ENCODE measurements around the gene UBE2I. TPM values are rescaled to one million over a fixed set of nuclear protein-coding genes. Genes with fewer than 3 reads are reported as not detected.

Gene UBE2I
- total RNA-seq, 2 experiments from 2014 or later: 122 to 323 TPM

DNA sequence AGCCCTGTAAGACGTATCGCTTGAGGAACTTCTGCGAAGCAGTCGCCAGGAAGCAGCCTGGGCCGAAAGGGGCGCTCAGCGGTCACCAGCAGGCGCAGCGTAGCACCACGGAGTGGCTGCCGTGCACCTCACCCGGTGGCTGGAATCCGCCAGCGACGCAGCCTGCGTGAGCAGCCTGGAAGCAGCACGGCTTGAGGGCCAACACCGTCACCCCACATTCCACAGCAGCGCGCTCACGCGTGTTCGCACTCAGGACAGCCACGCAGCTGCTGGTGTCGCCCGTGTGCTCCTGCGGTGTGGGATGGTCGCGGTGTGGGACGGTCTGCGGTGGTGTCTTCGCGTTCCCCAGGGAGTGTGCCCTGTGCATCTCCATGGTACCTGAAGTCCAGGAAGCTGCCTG is 9.6 kb downstream of the UBE2I start:
- POLR2A ChIA-PET: no interaction called here
- DNase-seq (ENCODE audit: low spot score): no peak
- Histone ChIP-seq H3K9me2 (ENCODE audit: insufficient read depth, low read length) (no peaks in the 10 kb centered on the region), H3K9me3 (ENCODE audit: low read length) (no peaks in the 10 kb centered on the region), H3K79me2 (ENCODE audit: insufficient read depth, low read depth, low read length) (peaks cover 21% of the 10 kb centered on the region), H3K36me3 (ENCODE audit: insufficient read depth, low read length) (peaks cover 98% of the 10 kb centered on the region), H3K4me1 (ENCODE audit: insufficient read depth, low read length, poor library complexity, severe bottlenecking) (no peaks in the 10 kb centered on the region), H3K4me3 (ENCODE audit: low read depth, low read length, poor library complexity, severe bottlenecking) (no peak overlapping the region), H3K4me2 (ENCODE audit: low read length) (no peak overlapping the region), H2AFZ (ENCODE audit: low read length) (no peak overlapping the region), H3K27ac (ENCODE audit: low read depth, low read length, poor library complexity, severe bottlenecking) (no peak overlapping the region), H4K20me1 (ENCODE audit: insufficient read depth, low read length) (no peaks in the 10 kb centered on the region; the same call in 1 of the 2 replicates)
- BruUV-seq (replicated peaks): no TSS peak
- no peak for TF ChIP-seq EZH2phosphoT487 (IDR thresholded peaks at IDR 0.05; ENCODE audit: borderline replicate concordance, low read depth, low read length)
- TF ChIP-seq, protein P1, sequence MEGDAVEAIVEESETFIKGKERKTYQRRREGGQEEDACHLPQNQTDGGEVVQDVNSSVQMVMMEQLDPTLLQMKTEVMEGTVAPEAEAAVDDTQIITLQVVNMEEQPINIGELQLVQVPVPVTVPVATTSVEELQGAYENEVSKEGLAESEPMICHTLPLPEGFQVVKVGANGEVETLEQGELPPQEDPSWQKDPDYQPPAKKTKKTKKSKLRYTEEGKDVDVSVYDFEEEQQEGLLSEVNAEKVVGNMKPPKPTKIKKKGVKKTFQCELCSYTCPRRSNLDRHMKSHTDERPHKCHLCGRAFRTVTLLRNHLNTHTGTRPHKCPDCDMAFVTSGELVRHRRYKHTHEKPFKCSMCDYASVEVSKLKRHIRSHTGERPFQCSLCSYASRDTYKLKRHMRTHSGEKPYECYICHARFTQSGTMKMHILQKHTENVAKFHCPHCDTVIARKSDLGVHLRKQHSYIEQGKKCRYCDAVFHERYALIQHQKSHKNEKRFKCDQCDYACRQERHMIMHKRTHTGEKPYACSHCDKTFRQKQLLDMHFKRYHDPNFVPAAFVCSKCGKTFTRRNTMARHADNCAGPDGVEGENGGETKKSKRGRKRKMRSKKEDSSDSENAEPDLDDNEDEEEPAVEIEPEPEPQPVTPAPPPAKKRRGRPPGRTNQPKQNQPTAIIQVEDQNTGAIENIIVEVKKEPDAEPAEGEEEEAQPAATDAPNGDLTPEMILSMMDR (conservative IDR thresholded peaks at IDR 0.05; ENCODE audit: low read length): no peak
- CTCF ChIA-PET (ENCODE audit: unreplicated experiment): no interaction called here
- intact Hi-C loops (cut with micrococcal nuclease; ENCODE audit: unreplicated experiment): no loop called here

DNA sequence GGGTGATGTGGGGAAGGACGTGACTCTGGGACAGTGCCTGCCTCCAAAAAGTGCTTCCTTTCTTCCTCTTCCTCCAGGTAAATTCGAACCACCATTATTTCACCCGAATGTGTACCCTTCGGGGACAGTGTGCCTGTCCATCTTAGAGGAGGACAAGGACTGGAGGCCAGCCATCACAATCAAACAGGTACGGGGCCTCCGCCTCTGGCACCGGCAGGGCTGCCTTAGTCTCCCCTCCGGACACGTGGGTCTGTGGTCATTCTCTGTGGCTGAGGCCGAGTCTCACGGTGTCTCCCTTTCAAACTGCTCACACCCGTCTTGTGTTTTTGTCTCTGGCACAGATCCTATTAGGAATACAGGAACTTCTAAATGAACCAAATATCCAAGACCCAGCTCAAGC is 10.7 kb downstream of the UBE2I start:
- CTCF ChIA-PET (ENCODE audit: unreplicated experiment): no interaction called here
- DNase-seq (ENCODE audit: low spot score): no peak
- BruUV-seq (replicated peaks): no TSS peak
- no peaks in the 10 kb centered on the region for H3K9me2 ChIP-seq (ENCODE audit: insufficient read depth, low read length)
- H3K4me2 ChIP-seq (ENCODE audit: low read length): no peak overlapping the region
- H3K9me3 ChIP-seq (ENCODE audit: low read length): no peaks in the 10 kb centered on the region
- POLR2A ChIA-PET: no interaction called here
- no peaks in the 10 kb centered on the region for H3K4me1 ChIP-seq (ENCODE audit: insufficient read depth, low read length, poor library complexity, severe bottlenecking)
- H3K4me3 ChIP-seq (ENCODE audit: low read depth, low read length, poor library complexity, severe bottlenecking): no peak overlapping the region
- H4K20me1 ChIP-seq (ENCODE audit: insufficient read depth, low read length): no peaks in the 10 kb centered on the region; the same call in 1 of the 2 replicates
- peaks cover 11% of the 10 kb centered on the region; the same call in 1 of the 2 replicates for H3K79me2 ChIP-seq (ENCODE audit: insufficient read depth, low read depth, low read length)
- TF ChIP-seq, protein P1 (conservative IDR thresholded peaks at IDR 0.05; ENCODE audit: low read length): no peak
- no peak for TF ChIP-seq EZH2phosphoT487 (IDR thresholded peaks at IDR 0.05; ENCODE audit: borderline replicate concordance, low read depth, low read length)
- H2AFZ ChIP-seq (ENCODE audit: low read length): no peak overlapping the region
- intact Hi-C loops (cut with micrococcal nuclease; ENCODE audit: unreplicated experiment): no loop called here
- H3K36me3 ChIP-seq (ENCODE audit: insufficient read depth, low read length): peaks cover 97% of the 10 kb centered on the region
- no peak overlapping the region for H3K27ac ChIP-seq (ENCODE audit: low read depth, low read length, poor library complexity, severe bottlenecking)

DNA sequence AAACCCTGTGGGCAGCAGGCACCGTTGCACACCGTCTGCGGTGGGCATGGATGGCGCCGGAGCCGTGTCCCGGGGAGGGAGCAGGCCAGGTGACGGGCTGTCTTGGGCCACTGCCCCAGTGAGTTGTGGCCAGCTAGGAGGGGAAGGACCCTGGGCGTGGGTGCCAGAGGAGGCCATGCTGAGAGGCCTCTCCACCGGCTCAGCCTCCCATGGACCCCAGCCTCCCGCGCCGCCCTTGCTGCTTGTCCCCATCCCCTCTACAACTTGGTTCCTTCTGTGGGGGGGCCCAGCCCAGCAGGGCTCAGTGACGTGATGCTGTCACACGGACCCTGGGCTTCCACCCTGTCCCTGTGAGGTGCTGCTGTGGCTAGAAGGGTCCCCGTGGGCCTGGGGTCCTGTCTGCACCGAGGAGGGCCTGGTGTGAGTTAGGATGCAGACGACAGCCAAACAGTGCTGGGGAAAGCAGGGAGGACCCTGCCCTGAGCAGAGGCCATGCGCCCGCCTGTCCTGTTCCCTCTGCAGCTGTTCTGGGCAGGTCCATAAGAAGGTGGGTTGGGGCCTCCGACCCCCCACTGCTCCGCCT is 11.3 kb downstream of the UBE2I start:
- Histone ChIP-seq H3K4me1 (ENCODE audit: insufficient read depth, low read length, poor library complexity, severe bottlenecking) (no peaks in the 10 kb centered on the region), H3K9me2 (ENCODE audit: insufficient read depth, low read length) (no peaks in the 10 kb centered on the region), H4K20me1 (ENCODE audit: insufficient read depth, low read length) (no peaks in the 10 kb centered on the region; the same call in 1 of the 2 replicates), H3K4me2 (ENCODE audit: low read length) (no peak overlapping the region), H3K27ac (ENCODE audit: low read depth, low read length, poor library complexity, severe bottlenecking) (no peak overlapping the region), H3K9me3 (ENCODE audit: low read length) (no peaks in the 10 kb centered on the region), H3K4me3 (ENCODE audit: low read depth, low read length, poor library complexity, severe bottlenecking) (no peak overlapping the region), H3K36me3 (ENCODE audit: insufficient read depth, low read length) (peaks cover 97% of the 10 kb centered on the region), H2AFZ (ENCODE audit: low read length) (no peak overlapping the region), H3K79me2 (ENCODE audit: insufficient read depth, low read depth, low read length) (peaks cover 11% of the 10 kb centered on the region; the same call in 1 of the 2 replicates)
- BruUV-seq (replicated peaks): no TSS peak
- CTCF ChIA-PET (ENCODE audit: unreplicated experiment): no interaction called here
- POLR2A ChIA-PET: interaction anchor here (0.7 kb wide), 1 partner anchor 14 kb away, joined by 4 read pairs; no protein-coding TSS in a partner anchor
- TF ChIP-seq, protein P1 (conservative IDR thresholded peaks at IDR 0.05; ENCODE audit: low read length): no peak
- no peak for TF ChIP-seq EZH2phosphoT487 (IDR thresholded peaks at IDR 0.05; ENCODE audit: borderline replicate concordance, low read depth, low read length)
- no peak for DNase-seq (ENCODE audit: low spot score)
- intact Hi-C loops (cut with micrococcal nuclease; ENCODE audit: unreplicated experiment): no loop called here

Data from OCI-LY7 (cell line).